ENCODE results near the gene LETMD1.

The LETMD1 gene

GRCh38 chr12:51025836-51026638, 22.1 kb upstream of the LETMD1 start, which contains the start of gene SLC11A2:
Gene SLC11A2 (minus strand): TSS chr12:51026384. CDS start chr12:51010728, 15,656 bp downstream.
- DNase-seq (ENCODE audit: extremely low read depth in 1 of 2, low read depth in 1 of 2), result peak; percentile 86 to 95

- DNase-seq (ENCODE audit: extremely low read depth in 1 of 2, low read depth in 1 of 2), result no peak
Measured at GRCh38 chr12:51027342-51027835, 20.7 kb upstream of the LETMD1 start.

- no peak for DNase-seq (ENCODE audit: extremely low read depth in 1 of 2, low read depth in 1 of 2)
Measured at GRCh38 chr12:51028126-51028812, 19.9 kb upstream of the LETMD1 start.

GRCh38 chr12:51028813-51029150, 19.3 kb upstream of the LETMD1 start:
- no peak for DNase-seq (ENCODE audit: extremely low read depth in 1 of 2, low read depth in 1 of 2)

GRCh38 chr12:51033048-51033447, 15.1 kb upstream of the LETMD1 start:
- no peak for DNase-seq (ENCODE audit: extremely low read depth in 1 of 2, low read depth in 1 of 2)

- no peak for DNase-seq (ENCODE audit: extremely low read depth in 1 of 2, low read depth in 1 of 2)
Measured at GRCh38 chr12:51033457-51034089, 14.6 kb upstream of the LETMD1 start.

GRCh38 chr12:51036279-51036678, 11.8 kb upstream of the LETMD1 start:
- DNase-seq (ENCODE audit: extremely low read depth in 1 of 2, low read depth in 1 of 2), result no peak

GRCh38 chr12:51048661-51049251, 629 bp downstream of the LETMD1 start:
- no peak for DNase-seq (ENCODE audit: extremely low read depth in 1 of 2, low read depth in 1 of 2)

GRCh38 chr12:51049525-51049924, 1.4 kb downstream of the LETMD1 start:
- DNase-seq (ENCODE audit: extremely low read depth in 1 of 2, low read depth in 1 of 2), result no peak

GRCh38 chr12:51051787-51052186, 3.7 kb downstream of the LETMD1 start:
- DNase-seq (ENCODE audit: extremely low read depth in 1 of 2, low read depth in 1 of 2), result no peak

- DNase-seq (ENCODE audit: extremely low read depth in 1 of 2, low read depth in 1 of 2), result no peak
Measured at GRCh38 chr12:51055060-51055459, 6.9 kb downstream of the LETMD1 start.

- DNase-seq (ENCODE audit: extremely low read depth in 1 of 2, low read depth in 1 of 2), result no peak
Measured at GRCh38 chr12:51056242-51056641, 8.1 kb downstream of the LETMD1 start.

GRCh38 chr12:51059086-51059485, 11.0 kb downstream of the LETMD1 start:
- DNase-seq (ENCODE audit: extremely low read depth in 1 of 2, low read depth in 1 of 2), result no peak

GRCh38 chr12:51062631-51063397, 14.7 kb downstream of the LETMD1 start:
- no peak for DNase-seq (ENCODE audit: extremely low read depth in 1 of 2, low read depth in 1 of 2)

GRCh38 chr12:51065530-51065929, 17.4 kb downstream of the LETMD1 start:
- no peak for DNase-seq (ENCODE audit: extremely low read depth in 1 of 2, low read depth in 1 of 2)

- no peak for DNase-seq (ENCODE audit: extremely low read depth in 1 of 2, low read depth in 1 of 2)
Measured at GRCh38 chr12:51067229-51067628, 19.1 kb downstream of the LETMD1 start.

- DNase-seq (ENCODE audit: extremely low read depth in 1 of 2, low read depth in 1 of 2), result no peak
Measured at GRCh38 chr12:51067771-51068170, 19.6 kb downstream of the LETMD1 start.

GRCh38 chr12:51070004-51070403, 21.9 kb downstream of the LETMD1 start:
- DNase-seq (ENCODE audit: extremely low read depth in 1 of 2, low read depth in 1 of 2), result no peak

- DNase-seq (ENCODE audit: extremely low read depth in 1 of 2, low read depth in 1 of 2), result no peak
Measured at GRCh38 chr12:51071663-51072062, 23.5 kb downstream of the LETMD1 start.

- DNase-seq (ENCODE audit: extremely low read depth in 1 of 2, low read depth in 1 of 2), result no peak
Measured at GRCh38 chr12:51075390-51075789, 27.3 kb downstream of the LETMD1 start.
